T-cell (primary cell): ENCODE data around the gene SFT2D1. TPM values are rescaled to one million over a fixed set of nuclear protein-coding genes. Genes with fewer than 3 reads are reported as not detected.

Source experiments
- ATAC-seq, 4 experiments: fragments of 200-7000 bp in 3 of 4; fragments of 150-1000 bp in 1 of 4; cut with Tn5 transposase; replicated peaks in 1 of 4; 1 replicate in 3 of 4; 2 replicates in 1 of 4; pipeline ENCODE4 v1.10.0; 2021; ENCODE audit warnings: moderate library complexity in 3 of 4, mild to moderate bottlenecking in 2 of 4, moderate number of reproducible peaks in 1 of 4
- CTCF ChIA-PET, 2 donors: fragments of 300-600 bp; sonication (Branson Sonifier 250); formaldehyde crosslinking; loops; one replicate each; lab custom pipeline; 2022; ENCODE audit warnings: antibody characterized with exemption in 2 of 2; lab: Charles Lee
- POLR2A ChIA-PET, 2 donors: fragments of 300-600 bp; sonication (Branson Sonifier 250); formaldehyde crosslinking; loops; one replicate each; lab custom pipeline; 2022; ENCODE audit warnings: antibody characterized with exemption in 2 of 2; lab: Charles Lee
- DNase-seq, 35 experiments: peaks; one replicate each; pipeline versions ENCODE4 v3.0.0 to v3.0.0-alpha.2; 2013 to 2023
- H3K27ac ChIP-seq: one replicate; pipeline ENCODE4 v1.5.1; 2013; ENCODE audit warnings: low read length
- H3K27me3 ChIP-seq, 2 experiments: replicated peaks in 1 of 2; 1 replicate in 1 of 2; 2 replicates in 1 of 2; pipeline versions ENCODE4 v1.6.1 to v1.7.0; 2013; ENCODE audit warnings: low read length in 1 of 2, mixed read lengths in 1 of 2; ENCODE audit not compliant: control insufficient read depth in 2 of 2, insufficient read depth in 2 of 2; ENCODE audit errors: extremely low read depth in 1 of 2
- H3K36me3 ChIP-seq, 2 donors: 1 replicate in 1 of 2; 2 replicates in 1 of 2; pipeline versions ENCODE4 v1.6.1 to v1.7.0; 2013; ENCODE audit warnings: low read length in 1 of 2; ENCODE audit not compliant: control insufficient read depth in 2 of 2, insufficient read depth in 1 of 2; ENCODE audit errors: extremely low read depth in 1 of 2
- H3K4me1 ChIP-seq, 2 experiments: 1 replicate in 1 of 2; 2 replicates in 1 of 2; pipeline versions ENCODE4 v1.6.1 to v1.7.0; 2013; ENCODE audit warnings: low read length in 2 of 2, mixed read lengths in 1 of 2; ENCODE audit not compliant: insufficient read depth in 2 of 2, control insufficient read depth in 1 of 2; ENCODE audit errors: extremely low read depth in 1 of 2
- H3K4me3 ChIP-seq, 2 donors: 1 replicate in 1 of 2; 2 replicates in 1 of 2; pipeline versions ENCODE4 v1.5.1 to v1.7.0; 2013; ENCODE audit warnings: mild to moderate bottlenecking in 2 of 2, low read length in 1 of 2, moderate library complexity in 1 of 2; ENCODE audit not compliant: control insufficient read depth in 1 of 2; ENCODE audit errors: extremely low read depth in 1 of 2
- H3K9me3 ChIP-seq: 2 replicates; pipeline ENCODE4 v1.7.0; 2013
- H3K27ac Mint-ChIP-seq, 2 donors: one replicate each; pipeline ENCODE4 v1.8.0; 2020 to 2021; ENCODE audit warnings: mild to moderate bottlenecking in 2 of 2, mixed read lengths in 2 of 2
- H3K27me3 Mint-ChIP-seq, 2 donors: one replicate each; pipeline ENCODE4 v1.8.0; 2021 to 2022; ENCODE audit warnings: mixed read lengths in 2 of 2
- H3K36me3 Mint-ChIP-seq: one replicate; pipeline ENCODE4 v1.8.0; 2021; ENCODE audit warnings: mixed read lengths
- H3K4me1 Mint-ChIP-seq, 3 donors: one replicate each; pipeline ENCODE4 v1.8.0; 2020 to 2022; ENCODE audit warnings: mixed read lengths in 3 of 3, mild to moderate bottlenecking in 1 of 3
- H3K4me3 Mint-ChIP-seq, 3 donors: one replicate each; pipeline ENCODE4 v1.8.0; 2020 to 2022; ENCODE audit warnings: mild to moderate bottlenecking in 3 of 3, mixed read lengths in 3 of 3, moderate library complexity in 3 of 3
- H3K9me3 Mint-ChIP-seq, 3 donors: one replicate each; pipeline ENCODE4 v1.8.0; 2020 to 2022; ENCODE audit warnings: mixed read lengths in 3 of 3
- WGBS: methylation state at CpG from one replicate; pipeline ENCODE4 v1.1.5; 2013; ENCODE audit warnings: missing lambda C conversion rate; ENCODE audit not compliant: insufficient coverage; 5-methylcytosine and 5-hydroxymethylcytosine counted together
- total RNA-seq, 35 experiments: library from RNA in 6 of 35; stranded (reverse) in 6 of 35; fragments of 120-200 nt in 1 of 35; gene quantifications; one replicate each; pipeline versions ENCODE4 v1.2.1 to v1.2.4 and lab custom pipeline; 2013 to 2026

Gene SFT2D1
- total RNA-seq, 5 donors from 2014 or later (not counting 1 experiment from before 2014, with no cell fraction given): 13.8 to 32.0 (median 24.6) TPM

GRCh38 chr6:166275714-166276166 is 66.6 kb downstream of the SFT2D1 start:
- Mint-ChIP-seq H3K9me3 (no peaks in the 10 kb centered on the region), H3K27ac (peak overlapping the region in 1 of 2 donors; percentile 43), H3K4me1 (peaks cover 0 to 8% (median 2%) of the 10 kb centered on the region in 3 donors), H3K36me3 (no peaks in the 10 kb centered on the region), H3K27me3 (peaks cover 0 to 1% of the 10 kb centered on the region in 2 donors), H3K4me3 (no peak overlapping the region)
- CTCF ChIA-PET: interaction anchor here (0.6 to 1.8 kb wide), 7 partner anchors 67 to 128 kb away, joined by 3 to 13 read pairs (median 6); partner anchors contain the start of gene SFT2D1 (in 1 of the 2)
- WGBS: 3% methylated on average over 21 of the region's 21 CpGs
- H3K36me3 ChIP-seq: no peaks in the 10 kb centered on the region
- H3K27ac ChIP-seq: no peak overlapping the region
- H3K4me3 ChIP-seq: no peak overlapping the region
- POLR2A ChIA-PET: no interaction called here
- DNase-seq: peak; percentile 37 to 85 (median 70)
- H3K4me1 ChIP-seq: peaks cover 0 to 4% of the 10 kb centered on the region in 2 experiments
- peak; percentile 88 to 95 (median 94) for ATAC-seq
- peaks cover 0 to 12% of the 10 kb centered on the region in 2 experiments for H3K27me3 ChIP-seq
- H3K9me3 ChIP-seq: no peaks in the 10 kb centered on the region

DNA sequence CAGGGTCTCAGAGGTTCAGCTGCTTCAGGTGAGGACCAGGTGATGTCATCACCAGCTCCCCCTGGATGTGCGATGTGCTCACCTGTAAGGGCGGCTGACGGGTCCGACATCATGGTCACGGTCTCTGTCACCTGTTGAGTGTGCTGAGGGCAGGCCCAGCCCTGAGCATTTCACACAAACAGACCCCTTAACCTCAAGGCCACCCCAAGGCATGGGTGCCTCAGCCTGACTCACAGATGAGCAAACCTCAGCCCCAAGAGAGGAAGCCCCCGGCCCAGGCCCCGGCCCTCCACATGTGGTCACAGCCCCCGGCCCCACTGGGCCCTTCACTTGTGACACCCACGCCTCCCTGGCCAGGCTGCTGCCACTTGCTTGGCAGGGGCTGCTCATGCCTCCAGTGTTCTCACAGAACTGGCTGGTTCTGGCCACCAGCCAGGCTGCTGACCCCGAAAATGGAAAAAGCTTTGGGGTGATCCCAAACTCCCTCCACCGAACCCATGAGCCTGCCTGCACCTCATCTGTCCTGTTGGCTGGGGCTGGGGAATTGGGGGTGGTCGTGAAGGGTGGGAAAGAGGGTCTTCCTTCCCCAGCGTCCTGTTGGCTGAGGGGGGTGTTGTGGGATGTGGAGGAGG is 67.5 kb downstream of the SFT2D1 start:
- 78% methylated on average over 8 of the region's 13 CpGs for WGBS
- DNase-seq (no peak), ATAC-seq (no peak)
- H3K36me3 Mint-ChIP-seq: no peaks in the 10 kb centered on the region
- ChIA-PET CTCF (interaction anchor here in 1 of 2 donors (0.6 to 1.0 kb wide), 2 partner anchors 107 to 123 kb away, joined by 3 read pairs; no protein-coding TSS in a partner anchor), POLR2A (no interaction called here)
- H3K4me3 ChIP-seq: no peak overlapping the region
- H3K36me3 ChIP-seq: no peaks in the 10 kb centered on the region
- H3K27me3 Mint-ChIP-seq: peaks cover 1 to 2% of the 10 kb centered on the region in 2 donors
- H3K9me3 ChIP-seq: no peaks in the 10 kb centered on the region
- H3K27ac Mint-ChIP-seq: no peak overlapping the region
- no peak overlapping the region for H3K27ac ChIP-seq
- H3K4me1 ChIP-seq: peaks cover 0 to 4% of the 10 kb centered on the region in 2 experiments
- no peak overlapping the region for H3K4me3 Mint-ChIP-seq
- H3K4me1 Mint-ChIP-seq: peaks cover 0 to 8% (median 2%) of the 10 kb centered on the region in 3 donors
- H3K9me3 Mint-ChIP-seq: no peaks in the 10 kb centered on the region
- peaks cover 0 to 19% of the 10 kb centered on the region in 2 experiments for H3K27me3 ChIP-seq

DNA sequence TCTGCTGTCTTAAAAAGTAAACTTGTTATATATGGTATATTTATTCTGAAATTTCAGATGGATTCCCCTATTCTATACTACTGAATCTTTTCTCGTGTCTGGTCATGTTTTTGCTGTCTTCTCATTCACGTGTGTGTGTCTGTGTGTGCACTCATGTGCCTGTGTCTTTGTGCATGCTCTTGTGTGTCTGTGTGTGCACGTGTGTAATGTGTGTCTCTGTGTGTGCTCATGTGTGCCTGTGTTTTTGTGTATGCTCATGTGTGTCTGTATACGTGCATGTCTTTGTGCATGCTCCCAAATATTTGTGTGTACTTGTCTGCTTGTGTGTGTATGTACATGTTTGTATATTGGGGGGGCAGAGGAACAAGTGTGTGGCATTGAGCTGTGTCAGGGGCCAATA is 68.2 kb downstream of the SFT2D1 start:
- no peaks in the 10 kb centered on the region for H3K36me3 ChIP-seq
- POLR2A ChIA-PET: no interaction called here
- DNase-seq (no peak), ATAC-seq (no peak)
- CTCF ChIA-PET: interaction anchor here in 1 of 2 donors (0.6 to 1.0 kb wide), 2 partner anchors 107 to 124 kb away, joined by 3 read pairs; no protein-coding TSS in a partner anchor
- Mint-ChIP-seq H3K27ac (no peak overlapping the region), H3K27me3 (peaks cover 1 to 5% of the 10 kb centered on the region in 2 donors), H3K4me3 (no peak overlapping the region), H3K9me3 (no peaks in the 10 kb centered on the region), H3K36me3 (no peaks in the 10 kb centered on the region), H3K4me1 (peaks cover 0 to 8% (median 2%) of the 10 kb centered on the region in 3 donors)
- H3K27me3 ChIP-seq: peaks cover 0 to 21% of the 10 kb centered on the region in 2 experiments
- H3K4me1 ChIP-seq: peaks cover 0 to 4% of the 10 kb centered on the region in 2 experiments
- 79% methylated on average over 3 of the region's 4 CpGs for WGBS
- H3K27ac ChIP-seq: no peak overlapping the region
- H3K9me3 ChIP-seq: no peaks in the 10 kb centered on the region
- no peak overlapping the region for H3K4me3 ChIP-seq

DNA sequence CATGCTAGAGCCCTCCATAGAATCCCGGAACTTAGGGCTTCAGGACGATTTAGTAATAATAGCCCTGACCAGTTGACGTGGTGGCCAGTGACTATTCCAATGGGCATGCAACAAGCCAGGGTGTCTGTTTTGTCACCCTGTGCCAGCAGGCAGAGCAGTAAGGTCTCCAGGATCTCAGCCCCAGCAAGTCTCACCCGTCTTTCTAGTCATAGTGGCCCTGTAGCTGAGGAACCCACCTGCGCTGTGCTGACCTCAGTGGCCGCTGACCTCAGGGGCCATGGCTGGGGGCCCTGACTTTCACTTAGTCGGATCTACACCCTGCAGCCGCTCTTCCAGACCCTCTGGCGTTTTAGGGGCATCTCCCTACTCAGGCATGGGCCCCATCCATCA is 71.0 kb downstream of the SFT2D1 start:
- Histone ChIP-seq H3K27me3 (peaks cover 0 to 24% of the 10 kb centered on the region in 2 experiments), H3K36me3 (no peaks in the 10 kb centered on the region), H3K4me1 (peaks cover 0 to 4% of the 10 kb centered on the region in 2 experiments), H3K9me3 (no peaks in the 10 kb centered on the region), H3K4me3 (no peak overlapping the region), H3K27ac (no peak overlapping the region)
- H3K27ac Mint-ChIP-seq: no peak overlapping the region
- DNase-seq (no peak), ATAC-seq (no peak)
- H3K27me3 Mint-ChIP-seq: peaks cover 1 to 7% of the 10 kb centered on the region in 2 donors
- CTCF ChIA-PET: interaction anchor here (0.6 kb wide), 3 partner anchors 129 to 1036 kb away, joined by 3 read pairs; no protein-coding TSS in a partner anchor
- H3K4me3 Mint-ChIP-seq: no peak overlapping the region
- H3K4me1 Mint-ChIP-seq: peaks cover 0 to 8% (median 2%) of the 10 kb centered on the region in 3 donors
- WGBS: 78% methylated on average over 9 of the region's 9 CpGs
- H3K9me3 Mint-ChIP-seq: no peaks in the 10 kb centered on the region
- H3K36me3 Mint-ChIP-seq: no peaks in the 10 kb centered on the region
- POLR2A ChIA-PET: no interaction called here

- WGBS: 84% methylated on average over 9 of the region's 10 CpGs
- POLR2A ChIA-PET: no interaction called here
- ATAC-seq: no peak
Measured at GRCh38 chr6:166270706-166271375, 71.5 kb downstream of the SFT2D1 start.

More at GRCh38 chr6:166270706-166271375, 71.5 kb downstream of the SFT2D1 start:
- Histone ChIP-seq H3K9me3 (no peaks in the 10 kb centered on the region), H3K27me3 (peaks cover 0 to 24% of the 10 kb centered on the region in 2 experiments), H3K4me1 (peaks cover 0 to 4% of the 10 kb centered on the region in 2 experiments), H3K36me3 (no peaks in the 10 kb centered on the region), H3K4me3 (no peak overlapping the region), H3K27ac (no peak overlapping the region)
- Mint-ChIP-seq H3K4me3 (no peak overlapping the region), H3K9me3 (no peaks in the 10 kb centered on the region), H3K4me1 (peaks cover 0 to 5% (median 2%) of the 10 kb centered on the region in 3 donors), H3K27ac (no peak overlapping the region), H3K27me3 (peaks cover 1 to 7% of the 10 kb centered on the region in 2 donors), H3K36me3 (no peaks in the 10 kb centered on the region)
- CTCF ChIA-PET: interaction anchor here in 1 of 2 donors (0.6 to 0.9 kb wide), 3 partner anchors 10 to 1036 kb away, joined by 3 read pairs; no protein-coding TSS in a partner anchor
- DNase-seq: no peak
